ENCODE results near the gene SZRD1. TPM values are rescaled to one million over a fixed set of nuclear protein-coding genes. Genes with fewer than 3 reads are reported as not detected.
"Not testable (repeated sequence)": the region's sequence is repeated elsewhere in the genome, so short reads cannot be mapped to it uniquely, and the experiment has no call there.

Gene SZRD1
- total RNA-seq, 2 donors from 2014 or later, result 79.4 to 85.4 TPM

DNA sequence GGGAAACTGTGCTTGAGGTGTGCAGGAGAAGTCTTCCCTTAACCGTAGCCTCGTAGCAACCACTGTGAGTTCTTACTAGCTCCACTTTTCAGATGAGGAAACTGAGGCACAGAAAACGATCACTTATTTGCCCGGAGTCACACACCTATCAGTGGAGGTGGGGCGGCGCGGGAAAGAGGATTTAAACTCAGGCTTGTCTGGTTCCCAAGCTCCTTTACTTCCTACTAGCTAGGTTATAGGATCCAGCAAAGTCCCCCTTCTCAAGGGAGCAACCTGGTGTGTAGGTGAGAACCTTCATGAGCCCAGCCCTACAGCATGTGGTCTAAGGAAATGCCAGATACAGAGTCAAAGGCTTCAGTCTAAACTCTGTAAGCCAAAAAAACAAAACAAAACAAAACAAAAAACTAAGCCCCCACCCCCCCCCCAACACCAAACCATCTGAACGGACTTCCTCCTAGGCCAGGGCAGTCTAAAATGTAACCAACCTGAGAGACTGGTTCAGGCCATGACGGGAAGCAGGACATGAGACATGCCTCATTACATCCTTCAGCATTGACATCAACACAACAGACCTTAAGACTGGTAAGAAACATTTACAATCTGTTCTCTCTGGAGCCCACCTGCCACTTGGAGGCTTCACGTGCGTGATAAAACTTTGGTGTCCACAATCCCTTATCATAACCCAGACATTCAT, 14.1 kb upstream of the SZRD1 start:
- DNase-seq (ENCODE audit: low spot score), result no peak
- ATAC-seq (ENCODE audit: insufficient number of reproducible peaks, low FRiP score, low read depth), result no peak
- Histone ChIP-seq H3K4me3 (peak overlapping the region; percentile 99), H3K27ac (peak overlapping the region; percentile 85 to 97), H3K27me3 (replicated peaks; ENCODE audit: insufficient read depth) (no peaks in the 10 kb centered on the region), H3K9me3 (no peaks in the 10 kb centered on the region), H3K36me3 (no peaks in the 10 kb centered on the region), H3K4me1 (ENCODE audit: control insufficient read depth in 1 of 2, low read depth in 2 of 2) (peaks cover 16 to 33% of the 10 kb centered on the region in 2 donors)
- TF ChIP-seq, protein P1, sequence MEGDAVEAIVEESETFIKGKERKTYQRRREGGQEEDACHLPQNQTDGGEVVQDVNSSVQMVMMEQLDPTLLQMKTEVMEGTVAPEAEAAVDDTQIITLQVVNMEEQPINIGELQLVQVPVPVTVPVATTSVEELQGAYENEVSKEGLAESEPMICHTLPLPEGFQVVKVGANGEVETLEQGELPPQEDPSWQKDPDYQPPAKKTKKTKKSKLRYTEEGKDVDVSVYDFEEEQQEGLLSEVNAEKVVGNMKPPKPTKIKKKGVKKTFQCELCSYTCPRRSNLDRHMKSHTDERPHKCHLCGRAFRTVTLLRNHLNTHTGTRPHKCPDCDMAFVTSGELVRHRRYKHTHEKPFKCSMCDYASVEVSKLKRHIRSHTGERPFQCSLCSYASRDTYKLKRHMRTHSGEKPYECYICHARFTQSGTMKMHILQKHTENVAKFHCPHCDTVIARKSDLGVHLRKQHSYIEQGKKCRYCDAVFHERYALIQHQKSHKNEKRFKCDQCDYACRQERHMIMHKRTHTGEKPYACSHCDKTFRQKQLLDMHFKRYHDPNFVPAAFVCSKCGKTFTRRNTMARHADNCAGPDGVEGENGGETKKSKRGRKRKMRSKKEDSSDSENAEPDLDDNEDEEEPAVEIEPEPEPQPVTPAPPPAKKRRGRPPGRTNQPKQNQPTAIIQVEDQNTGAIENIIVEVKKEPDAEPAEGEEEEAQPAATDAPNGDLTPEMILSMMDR (IDR thresholded peaks at IDR 0.05), result no peak

DNA sequence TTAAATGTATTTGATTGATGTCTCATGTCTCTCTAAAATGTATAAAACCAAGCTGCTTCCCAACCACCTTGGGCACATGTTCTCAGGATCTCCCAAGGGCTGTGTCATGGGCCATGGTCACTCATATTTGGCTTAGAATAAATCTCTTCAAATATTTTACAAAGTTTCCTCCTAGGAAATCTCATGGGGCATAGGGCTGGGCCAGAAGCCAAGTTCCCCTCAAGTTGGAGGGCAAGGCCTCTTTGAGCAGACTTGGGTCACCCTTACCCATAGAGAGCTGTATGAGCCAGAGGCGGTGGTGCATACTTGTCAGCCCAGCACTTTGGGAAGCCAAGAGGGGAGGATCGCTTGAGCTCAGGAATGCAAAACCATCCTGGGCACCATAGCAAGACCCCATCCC, 12.4 kb upstream of the SZRD1 start:
- H3K36me3 ChIP-seq, result no peaks in the 10 kb centered on the region
- TF ChIP-seq, protein P1 (IDR thresholded peaks at IDR 0.05), result no peak
- ATAC-seq (ENCODE audit: insufficient number of reproducible peaks, low FRiP score, low read depth) (no peak), DNase-seq (ENCODE audit: low spot score) (no peak)
- no peaks in the 10 kb centered on the region for H3K9me3 ChIP-seq
- H3K27ac ChIP-seq, result peak overlapping the region in 1 of 2 donors; percentile 9
- H3K4me1 ChIP-seq (ENCODE audit: control insufficient read depth in 1 of 2, low read depth in 2 of 2), result peaks cover 8 to 17% of the 10 kb centered on the region in 2 donors
- no peak overlapping the region for H3K4me3 ChIP-seq
- no peaks in the 10 kb centered on the region for H3K27me3 ChIP-seq (replicated peaks; ENCODE audit: insufficient read depth)

DNA sequence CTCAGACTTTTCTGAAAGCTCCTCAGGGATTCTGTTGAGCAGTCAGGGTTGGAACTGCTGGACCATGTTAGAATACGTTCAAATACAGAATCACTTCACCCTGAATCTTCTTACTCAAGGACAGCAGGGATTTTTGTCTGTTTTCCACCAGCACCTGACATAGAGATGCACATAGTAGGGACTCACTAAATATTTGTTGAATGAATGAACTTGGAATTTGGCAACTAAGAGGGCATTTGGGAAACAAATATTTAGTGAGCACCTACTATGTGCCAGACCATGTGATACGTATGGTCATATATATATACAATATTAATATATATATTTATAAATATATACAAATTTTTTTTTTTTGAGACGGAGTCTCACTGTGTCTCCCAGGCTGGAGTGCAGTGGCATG, 10.2 kb upstream of the SZRD1 start:
- no peak for DNase-seq (ENCODE audit: low spot score)
- H3K4me3 ChIP-seq, result no peak overlapping the region
- no peaks in the 10 kb centered on the region for H3K9me3 ChIP-seq
- no peaks in the 10 kb centered on the region for H3K27me3 ChIP-seq (replicated peaks; ENCODE audit: insufficient read depth)
- TF ChIP-seq, protein P1 (IDR thresholded peaks at IDR 0.05), result no peak
- no peaks in the 10 kb centered on the region for H3K36me3 ChIP-seq
- H3K27ac ChIP-seq, result no peak overlapping the region
- no peak for ATAC-seq (ENCODE audit: insufficient number of reproducible peaks, low FRiP score, low read depth)
- peaks cover 3 to 8% of the 10 kb centered on the region in 2 donors for H3K4me1 ChIP-seq (ENCODE audit: control insufficient read depth in 1 of 2, low read depth in 2 of 2)

DNA sequence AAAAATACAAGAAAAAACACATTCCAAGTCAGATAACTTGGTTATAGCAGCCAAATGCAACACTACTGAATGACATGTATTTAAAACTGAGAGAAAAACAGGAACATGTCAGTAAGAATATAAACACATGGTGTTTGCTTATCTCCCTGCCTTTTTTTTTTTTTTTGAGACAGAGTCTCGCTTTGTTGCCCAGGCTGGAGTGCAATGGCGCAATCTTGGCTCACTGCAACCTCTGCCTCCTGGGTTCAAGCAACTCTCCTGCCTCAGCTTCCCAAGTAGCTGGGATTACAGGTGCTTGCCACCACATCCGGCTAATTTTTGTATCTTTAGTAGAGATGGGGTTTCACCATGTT, 1.9 kb upstream of the SZRD1 start:
- H3K4me3 ChIP-seq; DNase-seq (ENCODE audit: low spot score); H3K27me3 ChIP-seq (replicated peaks; ENCODE audit: insufficient read depth); H3K9me3 ChIP-seq; H3K36me3 ChIP-seq: not testable (repeated sequence)
- peaks cover 28 to 54% of the 10 kb centered on the region in 2 donors for H3K4me1 ChIP-seq (ENCODE audit: control insufficient read depth in 1 of 2, low read depth in 2 of 2)
- peak overlapping the region; percentile 86 to 89 for H3K27ac ChIP-seq
- ATAC-seq (ENCODE audit: insufficient number of reproducible peaks, low FRiP score, low read depth), result peak; percentile 62

DNA sequence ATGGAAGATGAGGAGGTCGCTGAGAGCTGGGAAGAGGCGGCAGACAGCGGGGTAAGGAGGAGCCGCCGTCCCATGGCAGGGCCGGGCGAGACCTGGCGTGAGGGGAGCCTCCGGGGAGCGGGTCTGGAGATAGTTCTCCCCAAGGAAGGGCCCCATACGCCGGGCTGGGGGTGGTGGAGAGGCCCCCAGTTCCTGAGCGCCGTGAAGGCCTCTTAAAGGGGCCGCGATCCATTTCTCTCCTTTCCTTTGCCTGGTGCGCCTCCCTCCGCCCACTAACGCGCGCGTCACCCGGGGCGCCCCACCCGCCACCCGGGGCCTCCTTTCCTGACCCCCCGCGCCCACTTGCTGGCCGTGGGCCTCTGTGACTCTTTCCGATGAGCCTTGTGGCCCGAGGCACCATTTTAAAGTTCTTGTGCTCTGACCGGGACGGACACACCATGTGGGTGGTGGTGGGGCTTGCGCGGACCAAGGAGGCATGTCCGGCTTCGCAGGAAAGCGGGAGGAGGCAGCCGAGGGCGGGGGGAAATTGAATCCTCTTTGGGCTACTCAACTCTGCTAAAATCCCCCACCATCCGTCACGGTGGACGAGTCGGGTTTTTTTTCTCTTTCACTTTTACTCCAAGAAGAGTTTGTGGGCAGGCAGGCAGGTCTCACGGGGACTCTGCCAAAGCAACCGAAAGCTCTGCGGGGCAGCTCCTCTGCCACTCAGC, 371 bp downstream of the SZRD1 start:
- TF ChIP-seq, protein P1 (IDR thresholded peaks at IDR 0.05), result peak; percentile 22
- ATAC-seq (ENCODE audit: insufficient number of reproducible peaks, low FRiP score, low read depth), result peak; percentile 39
- H3K27me3 ChIP-seq (replicated peaks; ENCODE audit: insufficient read depth), result no peaks in the 10 kb centered on the region
- no peaks in the 10 kb centered on the region for H3K36me3 ChIP-seq
- DNase-seq (ENCODE audit: low spot score), result peak; percentile 72
- H3K4me3 ChIP-seq, result peak overlapping the region; percentile 82
- peaks cover 37 to 75% of the 10 kb centered on the region in 2 donors for H3K4me1 ChIP-seq (ENCODE audit: control insufficient read depth in 1 of 2, low read depth in 2 of 2)
- peak overlapping the region; percentile 89 to 97 for H3K27ac ChIP-seq
- no peaks in the 10 kb centered on the region for H3K9me3 ChIP-seq

Data from thoracic aorta (tissue), 2 donors.